WTC11 (cell line): Measurements from ENCODE around the gene CCDC82.
"Not testable (repeated sequence)": the region's sequence is repeated elsewhere in the genome, so short reads cannot be mapped to it uniquely, and the experiment has no call there.

Source experiments
- CBFB ChIP-seq: sonication (generic); formaldehyde crosslinking; IDR thresholded peaks from 2 replicates; pipeline ENCODE4 v1.8.1; 2022; ENCODE audit warnings: mild to moderate bottlenecking, low read depth, missing genetic modification reagents
- SMAD3 ChIP-seq: sonication (generic); formaldehyde crosslinking; IDR thresholded peaks from 2 replicates; pipeline ENCODE4 v1.8.0; 2022; ENCODE audit warnings: missing genetic modification reagents, mild to moderate bottlenecking, borderline replicate concordance
- SP1 ChIP-seq: sonication (generic); formaldehyde crosslinking; conservative IDR thresholded peaks from 2 replicates; pipeline ENCODE4 v1.8.1; 2022; ENCODE audit warnings: missing genetic modification reagents
- ZNF121 ChIP-seq: sonication (generic); formaldehyde crosslinking; IDR thresholded peaks from 2 replicates; pipeline ENCODE4 v1.8.0; 2023; ENCODE audit warnings: missing genetic modification reagents
- ZNF138 ChIP-seq: sonication (generic); formaldehyde crosslinking; conservative IDR thresholded peaks from 2 replicates; pipeline ENCODE4 v1.8.1; 2022; ENCODE audit warnings: mild to moderate bottlenecking, moderate library complexity, missing genetic modification reagents
- TF ChIP-seq, protein P1 (sequence below): fragments of 200-600 bp; IDR thresholded peaks from 2 replicates; pipeline ENCODE4 v1.8.0; 2022; ENCODE audit warnings: antibody characterized with exemption
- TF ChIP-seq, protein P2 (sequence below): sonication (generic); formaldehyde crosslinking; IDR thresholded peaks from 2 replicates; pipeline ENCODE4 v1.8.1; 2023; ENCODE audit warnings: mild to moderate bottlenecking, missing genetic modification reagents, borderline replicate concordance
- TF ChIP-seq, protein P3 (sequence below): sonication (generic); formaldehyde crosslinking; IDR thresholded peaks from 2 replicates; pipeline ENCODE4 v1.8.1; 2023; ENCODE audit warnings: mild to moderate bottlenecking, missing genetic modification reagents, moderate library complexity
- TF ChIP-seq, protein P4 (sequence below): sonication (generic); formaldehyde crosslinking; IDR thresholded peaks from 2 replicates; pipeline ENCODE4 v1.8.0; 2022; ENCODE audit warnings: mild to moderate bottlenecking, missing genetic modification reagents
- TF ChIP-seq, protein P5 (sequence below): sonication (generic); formaldehyde crosslinking; IDR thresholded peaks from 2 replicates; pipeline ENCODE4 v1.8.0; 2022; ENCODE audit warnings: mild to moderate bottlenecking, missing genetic modification reagents
- TF ChIP-seq, protein P6 (sequence below): sonication (generic); formaldehyde crosslinking; IDR thresholded peaks from 2 replicates; pipeline ENCODE4 v1.8.0; 2022; ENCODE audit warnings: mild to moderate bottlenecking, missing genetic modification reagents
- TF ChIP-seq, protein P7 (sequence below): sonication (generic); formaldehyde crosslinking; conservative IDR thresholded peaks from 2 replicates; pipeline ENCODE4 v1.8.1; 2022; ENCODE audit warnings: mild to moderate bottlenecking, missing genetic modification reagents

DNA sequence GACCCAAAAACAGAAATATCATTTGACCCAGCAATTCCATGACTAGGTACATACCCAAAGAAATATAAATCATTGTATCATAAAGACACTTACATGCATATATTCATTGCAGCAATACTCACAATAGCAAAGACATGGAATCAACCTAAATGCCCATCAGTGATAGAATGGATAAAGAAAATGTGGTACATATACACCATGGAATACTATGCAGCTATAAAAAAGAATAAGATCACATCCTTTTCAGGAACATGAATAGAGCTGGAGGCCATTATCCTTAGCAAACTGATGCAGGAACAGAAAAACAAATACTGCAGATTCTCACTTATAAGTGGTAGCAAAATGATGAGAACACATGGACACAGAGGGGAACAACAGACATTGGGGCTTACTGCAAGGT, 42.9 kb upstream of the CCDC82 start:
- TF ChIP-seq, protein P1, sequence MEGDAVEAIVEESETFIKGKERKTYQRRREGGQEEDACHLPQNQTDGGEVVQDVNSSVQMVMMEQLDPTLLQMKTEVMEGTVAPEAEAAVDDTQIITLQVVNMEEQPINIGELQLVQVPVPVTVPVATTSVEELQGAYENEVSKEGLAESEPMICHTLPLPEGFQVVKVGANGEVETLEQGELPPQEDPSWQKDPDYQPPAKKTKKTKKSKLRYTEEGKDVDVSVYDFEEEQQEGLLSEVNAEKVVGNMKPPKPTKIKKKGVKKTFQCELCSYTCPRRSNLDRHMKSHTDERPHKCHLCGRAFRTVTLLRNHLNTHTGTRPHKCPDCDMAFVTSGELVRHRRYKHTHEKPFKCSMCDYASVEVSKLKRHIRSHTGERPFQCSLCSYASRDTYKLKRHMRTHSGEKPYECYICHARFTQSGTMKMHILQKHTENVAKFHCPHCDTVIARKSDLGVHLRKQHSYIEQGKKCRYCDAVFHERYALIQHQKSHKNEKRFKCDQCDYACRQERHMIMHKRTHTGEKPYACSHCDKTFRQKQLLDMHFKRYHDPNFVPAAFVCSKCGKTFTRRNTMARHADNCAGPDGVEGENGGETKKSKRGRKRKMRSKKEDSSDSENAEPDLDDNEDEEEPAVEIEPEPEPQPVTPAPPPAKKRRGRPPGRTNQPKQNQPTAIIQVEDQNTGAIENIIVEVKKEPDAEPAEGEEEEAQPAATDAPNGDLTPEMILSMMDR = not testable (repeated sequence)
- TF ChIP-seq CBFB, SP1, ZNF138, ZNF121, SMAD3 (CRISPR knock-in tag): not testable (repeated sequence)
- TF ChIP-seq, protein P2, sequence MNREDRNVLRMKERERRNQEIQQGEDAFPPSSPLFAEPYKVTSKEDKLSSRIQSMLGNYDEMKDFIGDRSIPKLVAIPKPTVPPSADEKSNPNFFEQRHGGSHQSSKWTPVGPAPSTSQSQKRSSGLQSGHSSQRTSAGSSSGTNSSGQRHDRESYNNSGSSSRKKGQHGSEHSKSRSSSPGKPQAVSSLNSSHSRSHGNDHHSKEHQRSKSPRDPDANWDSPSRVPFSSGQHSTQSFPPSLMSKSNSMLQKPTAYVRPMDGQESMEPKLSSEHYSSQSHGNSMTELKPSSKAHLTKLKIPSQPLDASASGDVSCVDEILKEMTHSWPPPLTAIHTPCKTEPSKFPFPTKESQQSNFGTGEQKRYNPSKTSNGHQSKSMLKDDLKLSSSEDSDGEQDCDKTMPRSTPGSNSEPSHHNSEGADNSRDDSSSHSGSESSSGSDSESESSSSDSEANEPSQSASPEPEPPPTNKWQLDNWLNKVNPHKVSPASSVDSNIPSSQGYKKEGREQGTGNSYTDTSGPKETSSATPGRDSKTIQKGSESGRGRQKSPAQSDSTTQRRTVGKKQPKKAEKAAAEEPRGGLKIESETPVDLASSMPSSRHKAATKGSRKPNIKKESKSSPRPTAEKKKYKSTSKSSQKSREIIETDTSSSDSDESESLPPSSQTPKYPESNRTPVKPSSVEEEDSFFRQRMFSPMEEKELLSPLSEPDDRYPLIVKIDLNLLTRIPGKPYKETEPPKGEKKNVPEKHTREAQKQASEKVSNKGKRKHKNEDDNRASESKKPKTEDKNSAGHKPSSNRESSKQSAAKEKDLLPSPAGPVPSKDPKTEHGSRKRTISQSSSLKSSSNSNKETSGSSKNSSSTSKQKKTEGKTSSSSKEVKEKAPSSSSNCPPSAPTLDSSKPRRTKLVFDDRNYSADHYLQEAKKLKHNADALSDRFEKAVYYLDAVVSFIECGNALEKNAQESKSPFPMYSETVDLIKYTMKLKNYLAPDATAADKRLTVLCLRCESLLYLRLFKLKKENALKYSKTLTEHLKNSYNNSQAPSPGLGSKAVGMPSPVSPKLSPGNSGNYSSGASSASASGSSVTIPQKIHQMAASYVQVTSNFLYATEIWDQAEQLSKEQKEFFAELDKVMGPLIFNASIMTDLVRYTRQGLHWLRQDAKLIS (CRISPR knock-in tag) = not testable (repeated sequence)
- TF ChIP-seq, protein P3, sequence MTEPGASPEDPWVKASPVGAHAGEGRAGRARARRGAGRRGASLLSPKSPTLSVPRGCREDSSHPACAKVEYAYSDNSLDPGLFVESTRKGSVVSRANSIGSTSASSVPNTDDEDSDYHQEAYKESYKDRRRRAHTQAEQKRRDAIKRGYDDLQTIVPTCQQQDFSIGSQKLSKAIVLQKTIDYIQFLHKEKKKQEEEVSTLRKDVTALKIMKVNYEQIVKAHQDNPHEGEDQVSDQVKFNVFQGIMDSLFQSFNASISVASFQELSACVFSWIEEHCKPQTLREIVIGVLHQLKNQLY (CRISPR knock-in tag) = not testable (repeated sequence)
- TF ChIP-seq, protein P4, sequence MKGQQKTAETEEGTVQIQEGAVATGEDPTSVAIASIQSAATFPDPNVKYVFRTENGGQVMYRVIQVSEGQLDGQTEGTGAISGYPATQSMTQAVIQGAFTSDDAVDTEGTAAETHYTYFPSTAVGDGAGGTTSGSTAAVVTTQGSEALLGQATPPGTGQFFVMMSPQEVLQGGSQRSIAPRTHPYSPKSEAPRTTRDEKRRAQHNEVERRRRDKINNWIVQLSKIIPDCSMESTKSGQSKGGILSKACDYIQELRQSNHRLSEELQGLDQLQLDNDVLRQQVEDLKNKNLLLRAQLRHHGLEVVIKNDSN (CRISPR knock-in tag) = not testable (repeated sequence)
- TF ChIP-seq, protein P5, sequence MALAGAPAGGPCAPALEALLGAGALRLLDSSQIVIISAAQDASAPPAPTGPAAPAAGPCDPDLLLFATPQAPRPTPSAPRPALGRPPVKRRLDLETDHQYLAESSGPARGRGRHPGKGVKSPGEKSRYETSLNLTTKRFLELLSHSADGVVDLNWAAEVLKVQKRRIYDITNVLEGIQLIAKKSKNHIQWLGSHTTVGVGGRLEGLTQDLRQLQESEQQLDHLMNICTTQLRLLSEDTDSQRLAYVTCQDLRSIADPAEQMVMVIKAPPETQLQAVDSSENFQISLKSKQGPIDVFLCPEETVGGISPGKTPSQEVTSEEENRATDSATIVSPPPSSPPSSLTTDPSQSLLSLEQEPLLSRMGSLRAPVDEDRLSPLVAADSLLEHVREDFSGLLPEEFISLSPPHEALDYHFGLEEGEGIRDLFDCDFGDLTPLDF (CRISPR knock-in tag) = not testable (repeated sequence)
- TF ChIP-seq, protein P6, sequence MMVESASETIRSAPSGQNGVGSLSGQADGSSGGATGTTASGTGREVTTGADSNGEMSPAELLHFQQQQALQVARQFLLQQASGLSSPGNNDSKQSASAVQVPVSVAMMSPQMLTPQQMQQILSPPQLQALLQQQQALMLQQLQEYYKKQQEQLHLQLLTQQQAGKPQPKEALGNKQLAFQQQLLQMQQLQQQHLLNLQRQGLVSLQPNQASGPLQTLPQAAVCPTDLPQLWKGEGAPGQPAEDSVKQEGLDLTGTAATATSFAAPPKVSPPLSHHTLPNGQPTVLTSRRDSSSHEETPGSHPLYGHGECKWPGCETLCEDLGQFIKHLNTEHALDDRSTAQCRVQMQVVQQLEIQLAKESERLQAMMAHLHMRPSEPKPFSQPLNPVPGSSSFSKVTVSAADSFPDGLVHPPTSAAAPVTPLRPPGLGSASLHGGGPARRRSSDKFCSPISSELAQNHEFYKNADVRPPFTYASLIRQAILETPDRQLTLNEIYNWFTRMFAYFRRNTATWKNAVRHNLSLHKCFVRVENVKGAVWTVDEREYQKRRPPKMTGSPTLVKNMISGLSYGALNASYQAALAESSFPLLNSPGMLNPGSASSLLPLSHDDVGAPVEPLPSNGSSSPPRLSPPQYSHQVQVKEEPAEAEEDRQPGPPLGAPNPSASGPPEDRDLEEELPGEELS (CRISPR knock-in tag) = not testable (repeated sequence)
- TF ChIP-seq, protein P7, sequence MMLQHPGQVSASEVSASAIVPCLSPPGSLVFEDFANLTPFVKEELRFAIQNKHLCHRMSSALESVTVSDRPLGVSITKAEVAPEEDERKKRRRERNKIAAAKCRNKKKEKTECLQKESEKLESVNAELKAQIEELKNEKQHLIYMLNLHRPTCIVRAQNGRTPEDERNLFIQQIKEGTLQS (CRISPR knock-in tag) = not testable (repeated sequence)
